IPS-18c (cell line): ENCODE results near the gene CDH12.
"Not testable (repeated sequence)": the region's sequence is repeated elsewhere in the genome, so short reads cannot be mapped to it uniquely, and the experiment has no call there.

ENCODE experiments used
- H3K4me3 ChIP-seq: 2 replicates; pipeline ENCODE4 v1.7.0; 2013; ENCODE audit warnings: low read depth, mild to moderate bottlenecking, low read length, moderate library complexity; ENCODE audit not compliant: insufficient read depth
- H3K9me3 ChIP-seq: one replicate; pipeline ENCODE4 v1.6.1; 2013; ENCODE audit warnings: mild to moderate bottlenecking, low read length, moderate library complexity; ENCODE audit not compliant: control insufficient read depth, insufficient read depth

CDH12 gene

DNA sequence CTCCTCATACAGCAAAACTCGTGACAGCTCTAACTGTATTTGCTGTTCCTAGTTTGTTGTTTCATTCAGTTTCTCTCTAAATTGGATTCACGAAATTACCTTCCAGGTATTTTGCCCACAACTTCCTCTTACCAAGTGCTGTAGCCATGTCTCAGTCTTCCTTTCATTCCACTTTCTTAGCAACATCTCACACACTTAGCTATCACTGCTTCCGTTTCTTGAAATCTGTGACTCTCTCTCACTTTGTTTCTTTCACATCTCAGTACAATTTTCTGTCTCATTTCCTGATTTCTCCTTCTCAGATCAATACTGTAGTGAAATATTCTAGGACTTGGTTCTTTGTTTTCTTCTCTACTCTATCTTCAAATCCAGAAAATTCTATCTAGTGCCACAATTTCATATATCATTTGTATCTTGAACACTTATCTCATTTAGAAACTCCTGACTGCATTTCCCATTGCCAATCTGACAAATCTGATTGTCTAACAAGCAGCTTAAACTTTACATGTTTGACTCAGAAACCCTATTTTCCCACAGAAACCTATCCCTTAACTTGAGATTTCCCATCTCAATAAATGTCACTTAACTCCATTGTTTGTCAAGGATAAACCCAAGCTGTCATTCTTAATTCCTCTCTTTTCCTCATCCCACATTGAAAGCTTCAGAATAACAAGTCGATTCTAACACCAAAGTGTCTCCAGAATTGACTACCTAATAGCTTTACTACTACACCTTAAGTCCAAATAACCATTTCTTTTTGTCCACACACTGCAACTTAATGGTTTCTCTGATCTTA, 303.1 kb downstream of the CDH12 start:
- Histone ChIP-seq H3K9me3 (no peaks in the 10 kb centered on the region), H3K4me3 (no peak overlapping the region)

DNA sequence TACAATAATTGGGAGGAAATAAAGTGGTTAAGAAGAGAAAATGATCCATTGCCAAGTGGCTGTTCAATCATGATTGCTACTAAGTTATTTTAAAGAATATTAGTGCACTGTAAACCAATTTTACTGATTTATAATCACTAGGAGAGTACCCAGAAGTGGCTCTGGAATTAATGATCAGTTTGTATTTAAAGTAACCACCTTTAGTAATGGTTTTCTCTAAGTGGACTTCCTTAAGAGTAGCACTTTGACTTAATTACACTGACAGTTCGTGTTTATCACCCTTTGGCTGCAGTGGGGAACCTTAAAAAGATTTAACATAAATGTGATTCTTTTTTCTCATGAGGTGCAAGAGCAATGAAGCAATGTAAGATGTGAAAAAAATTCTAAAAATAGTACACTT, 310.8 kb downstream of the CDH12 start:
- no peaks in the 10 kb centered on the region for H3K9me3 ChIP-seq

GRCh38 chr5:22541037-22541436, 312.1 kb downstream of the CDH12 start:
- Histone ChIP-seq H3K9me3 (no peaks in the 10 kb centered on the region), H3K4me3 (no peak overlapping the region)

More for the DNA sequence above, 310.8 kb downstream of the CDH12 start:
- no peak overlapping the region for H3K4me3 ChIP-seq

DNA sequence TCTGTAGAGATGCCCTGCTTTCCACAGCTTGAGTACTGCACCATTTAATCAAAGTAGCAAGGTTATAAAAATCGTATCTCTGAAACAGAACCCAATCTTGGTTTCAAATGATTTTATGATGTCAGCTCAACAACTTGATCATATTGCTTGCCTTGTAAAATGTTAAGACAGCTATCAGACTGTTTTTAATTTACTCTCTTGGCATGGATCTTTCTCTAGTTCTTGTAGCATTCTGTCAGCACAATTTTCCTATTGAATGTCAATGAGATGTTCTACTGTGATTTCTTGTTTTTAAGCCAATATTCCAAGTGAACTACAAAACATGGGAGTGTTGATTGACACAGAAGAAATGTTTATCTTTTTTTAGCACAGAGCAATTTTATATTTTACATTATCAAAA, 313.4 kb downstream of the CDH12 start:
- H3K9me3 ChIP-seq = no peaks in the 10 kb centered on the region
- no peak overlapping the region for H3K4me3 ChIP-seq

GRCh38 chr5:22531986-22532385, 321.2 kb downstream of the CDH12 start:
- H3K9me3 ChIP-seq = no peaks in the 10 kb centered on the region

GRCh38 chr5:22521521-22521920, 331.6 kb downstream of the CDH12 start:
- Histone ChIP-seq H3K4me3 (no peak overlapping the region), H3K9me3 (no peaks in the 10 kb centered on the region)

More at GRCh38 chr5:22531986-22532385, 321.2 kb downstream of the CDH12 start:
- H3K4me3 ChIP-seq = no peak overlapping the region

GRCh38 chr5:22516497-22516896, 336.6 kb downstream of the CDH12 start:
- not testable (repeated sequence) for H3K4me3 ChIP-seq, H3K9me3 ChIP-seq

- Histone ChIP-seq H3K4me3 (no peak overlapping the region), H3K9me3 (no peaks in the 10 kb centered on the region)
Observed at GRCh38 chr5:22514231-22514630, 338.9 kb downstream of the CDH12 start.

- Histone ChIP-seq H3K9me3 (no peaks in the 10 kb centered on the region), H3K4me3 (no peak overlapping the region)
Observed at GRCh38 chr5:22505891-22506290, 347.3 kb downstream of the CDH12 start.

- H3K9me3 ChIP-seq = no peaks in the 10 kb centered on the region
Observed at GRCh38 chr5:22504411-22504810, 348.7 kb downstream of the CDH12 start.

GRCh38 chr5:22500556-22500955, 352.6 kb downstream of the CDH12 start:
- no peaks in the 10 kb centered on the region for H3K9me3 ChIP-seq
- no peak overlapping the region for H3K4me3 ChIP-seq

More at GRCh38 chr5:22504411-22504810, 348.7 kb downstream of the CDH12 start:
- no peak overlapping the region for H3K4me3 ChIP-seq

DNA sequence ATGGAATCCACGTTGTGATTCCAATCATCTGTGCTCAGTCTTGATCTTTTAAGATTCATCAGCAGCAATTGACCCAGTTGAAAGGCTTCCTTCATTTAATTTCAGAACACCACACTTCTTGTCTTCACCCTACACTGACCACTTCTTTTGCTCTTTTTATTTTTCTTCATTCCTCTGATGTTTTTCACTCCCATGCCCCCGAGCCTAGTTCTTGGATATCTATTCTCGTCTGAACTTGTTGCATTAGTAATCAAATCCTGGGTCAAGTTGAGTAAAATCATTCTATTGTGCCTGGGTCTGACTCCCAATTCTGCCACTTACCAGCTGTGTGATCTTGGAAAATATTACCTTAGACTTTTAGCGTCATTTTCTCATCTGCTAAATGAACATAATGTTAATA, 356.5 kb downstream of the CDH12 start:
- Histone ChIP-seq H3K9me3 (no peaks in the 10 kb centered on the region), H3K4me3 (no peak overlapping the region)

DNA sequence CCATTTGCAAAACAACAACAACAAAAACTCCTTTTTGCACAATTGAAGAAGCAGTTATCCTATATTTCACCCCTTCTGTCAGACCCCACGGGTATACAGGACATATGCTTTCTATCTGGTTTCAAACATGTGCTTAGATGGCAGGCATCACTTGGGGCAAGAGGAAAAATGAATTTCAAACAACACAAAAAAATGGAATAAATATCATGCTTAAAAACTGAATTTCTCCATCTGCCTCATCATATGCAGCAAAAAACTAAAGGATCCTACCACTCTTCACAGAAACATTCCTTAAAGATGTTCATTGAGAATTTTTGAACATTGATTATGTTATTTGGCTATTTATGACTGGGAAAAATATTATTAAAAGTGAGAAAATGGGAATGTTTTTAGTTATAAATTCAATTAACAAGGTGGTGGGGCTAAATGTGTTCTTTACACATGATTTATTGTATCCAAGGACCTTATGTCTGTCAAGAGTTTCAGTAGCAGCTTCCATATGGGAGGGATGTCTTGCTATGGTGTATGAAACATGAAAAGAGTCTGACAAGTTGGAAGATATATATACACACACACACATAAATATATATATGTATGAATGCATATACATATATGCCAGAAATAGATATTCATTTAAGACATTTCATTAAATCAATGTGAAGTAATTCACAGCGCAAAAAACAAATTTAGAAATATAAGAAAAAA, 358.0 kb downstream of the CDH12 start:
- Histone ChIP-seq H3K9me3 (no peaks in the 10 kb centered on the region), H3K4me3 (no peak overlapping the region)

GRCh38 chr5:22488427-22488826, 364.7 kb downstream of the CDH12 start:
- Histone ChIP-seq H3K4me3 (no peak overlapping the region), H3K9me3 (no peaks in the 10 kb centered on the region)

DNA sequence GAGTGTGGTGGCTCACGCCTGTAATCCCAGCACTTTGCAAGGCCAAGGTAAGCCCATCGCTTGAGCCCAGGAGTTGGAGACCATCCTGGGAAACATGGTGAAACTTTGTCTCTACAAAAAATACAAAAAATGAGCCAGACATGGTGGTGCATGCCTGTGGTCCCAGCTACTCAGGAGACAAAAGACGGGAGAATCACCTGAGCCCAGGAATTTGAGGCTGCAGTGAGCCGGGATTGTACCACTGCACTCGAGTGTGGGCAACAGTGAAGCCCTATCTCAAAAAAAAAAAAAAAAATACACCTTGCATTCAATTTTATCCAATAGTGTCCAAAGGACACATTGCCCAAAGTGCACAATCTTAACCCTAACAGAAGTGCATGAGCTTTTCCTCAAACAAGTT, 372.8 kb downstream of the CDH12 start:
- Histone ChIP-seq H3K4me3 (no peak overlapping the region), H3K9me3 (no peaks in the 10 kb centered on the region)

GRCh38 chr5:22473886-22474285, 379.3 kb downstream of the CDH12 start:
- H3K9me3 ChIP-seq = no peaks in the 10 kb centered on the region
- H3K4me3 ChIP-seq = no peak overlapping the region

DNA sequence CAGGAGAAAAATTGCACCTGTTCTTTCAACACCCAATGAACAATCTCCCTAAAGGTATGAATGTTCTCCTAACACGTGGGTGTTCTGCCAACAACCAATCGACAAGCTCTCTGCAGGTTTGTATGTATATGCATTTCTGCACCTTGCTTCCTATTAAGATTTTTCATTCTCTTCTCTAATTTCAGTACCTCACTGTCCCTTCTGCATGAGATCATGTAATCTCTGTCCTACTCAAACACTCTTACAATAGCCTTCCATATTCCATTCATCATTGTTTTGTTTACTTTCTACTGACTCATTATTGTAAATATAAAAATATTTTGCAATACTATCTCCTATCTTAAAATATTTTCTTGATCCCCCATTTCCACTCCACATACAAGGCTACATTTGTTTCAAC, 382.0 kb downstream of the CDH12 start:
- Histone ChIP-seq H3K4me3 (no peak overlapping the region), H3K9me3 (no peaks in the 10 kb centered on the region)

GRCh38 chr5:22470408-22470807, 382.7 kb downstream of the CDH12 start:
- Histone ChIP-seq H3K9me3 (no peaks in the 10 kb centered on the region), H3K4me3 (no peak overlapping the region)
